Pancreas (tissue), 10 donors: ENCODE results near the gene RB1. TPM values are rescaled to one million over a fixed set of nuclear protein-coding genes. Genes with fewer than 3 reads are reported as not detected.
"Not testable (repeated sequence)": the region's sequence is repeated elsewhere in the genome, so short reads cannot be mapped to it uniquely, and the experiment has no call there.

ENCODE experiments used
- ATAC-seq, 4 donors: fragments of 200-7000 bp; cut with Tn5 transposase; one replicate each; pipeline versions ENCODE4 v1.8.0 to v1.9.1; 2020; ENCODE audit warnings: mild to moderate bottlenecking in 4 of 4, moderate library complexity in 4 of 4
- DNase-seq, 6 donors: peaks; one replicate each; pipeline ENCODE4 v3.0.0-alpha.2; 2020
- FAIRE-seq: peaks from 2 replicates; lab custom pipeline; 2012; peaks lifted over from hg19 to GRCh38; lab: Jason Lieb, UNC
- H3K27ac ChIP-seq, 4 donors: fragments of 200-600 bp; sonication (generic); 1 replicate in 3 of 4; 2 replicates in 1 of 4; pipeline versions ENCODE4 v1.5.0 to v1.8.0; 2020
- H3K27me3 ChIP-seq, 4 donors: fragments of 200-600 bp; one replicate each; pipeline ENCODE4 v1.8.0; 2021
- H3K36me3 ChIP-seq, 3 donors: fragments of 200-600 bp; sonication (generic) in 1 of 3; one replicate each; pipeline versions ENCODE4 v1.5.0 to v1.8.0; 2020 to 2021
- H3K4me1 ChIP-seq, 3 donors: fragments of 200-600 bp; one replicate each; pipeline ENCODE4 v1.8.0; 2021
- H3K4me3 ChIP-seq, 4 donors: fragments of 200-600 bp; sonication (generic) in 2 of 4; one replicate each; pipeline versions ENCODE4 v1.5.0 to v1.8.0; 2020 to 2021
- H3K9me3 ChIP-seq, 4 donors: fragments of 200-600 bp; one replicate each; pipeline ENCODE4 v1.8.0; 2021
- CTCF ChIP-seq, 4 donors: fragments of 200-600 bp; sonication (generic) in 3 of 4; IDR thresholded peaks; one replicate each; pipeline versions ENCODE4 v1.5.0 to v1.8.0; 2021; ENCODE audit warnings: antibody characterized with exemption in 4 of 4
- WGBS, 2 donors: extraction: QIAGEN DNeasy Blood & Tissue Kit; methylation state at CpG; one replicate each; pipeline ENCODE4 v1.1.7; 2013; 5-methylcytosine and 5-hydroxymethylcytosine counted together
- intact Hi-C, 3 donors: fragments of 100-400 bp; cut with DNase I; formaldehyde crosslinking; loops; one replicate each; pipeline versions ENCODE4 v1.11.1 to v1.14.2; 2022
- polyA plus RNA-seq, 2 donors: library from polyadenylated mRNA; stranded (reverse); fragments of 200-250 nt; gene quantifications; one replicate each; pipeline ENCODE4 v1.2.3, GENCODE V29; 2013
- total RNA-seq, 6 donors: library from RNA; stranded (reverse); fragmentation: NEBNext Ultra II Directional in 4 of 6; extraction: Animal tissue kit (Norgen Biotek cat#: 25700) in 4 of 6; gene quantifications; one replicate each; pipeline versions ENCODE4 v1.2.1 to v1.2.4, GENCODE V29; 2021 to 2023
- donor health status: healthy with polysubstance abuse.
- donor health status: DM: no; HTN: no; CAD: no; lungs with moderate emphysema.
- donor health status: DM: no; HTN: no; CAD: no.
- donor health status: control.
- donor health status: control.
- donor health status: Bipolar disorder and iron deficiency.
- donor health status: DM: yes; HTN: yes; CAD: no.
- donor health status: DM: no; HTN: no; CAD: no.
- donor health status: DM: no; HTN: no; CAD: no.
- donor health status: DM: yes; HTN: yes; CAD: no.

The RB1 gene
- total and polyA plus RNA-seq, 8 donors, result 5.0 to 23.0 (median 10.9) TPM

- ATAC-seq (no peak), DNase-seq (no peak), FAIRE-seq (no peak)
- intact Hi-C loops, result no loop called here
- no peak for TF ChIP-seq CTCF (IDR thresholded peaks at IDR 0.05)
- H3K4me1 ChIP-seq, result no peaks in the 10 kb centered on the region
- H3K36me3 ChIP-seq, result no peaks in the 10 kb centered on the region
- H3K9me3 ChIP-seq, result no peaks in the 10 kb centered on the region
- peak overlapping the region in 1 of 4 donors; percentile 26 for H3K4me3 ChIP-seq
- H3K27me3 ChIP-seq, result no peaks in the 10 kb centered on the region
- 81 to 87% methylated on average over 20 of the region's 20 CpGs for WGBS, 2 donors
- H3K27ac ChIP-seq, result no peak overlapping the region
Measured at GRCh38 chr13:48320399-48320790, 16.8 kb downstream of the RB1 start.

DNA sequence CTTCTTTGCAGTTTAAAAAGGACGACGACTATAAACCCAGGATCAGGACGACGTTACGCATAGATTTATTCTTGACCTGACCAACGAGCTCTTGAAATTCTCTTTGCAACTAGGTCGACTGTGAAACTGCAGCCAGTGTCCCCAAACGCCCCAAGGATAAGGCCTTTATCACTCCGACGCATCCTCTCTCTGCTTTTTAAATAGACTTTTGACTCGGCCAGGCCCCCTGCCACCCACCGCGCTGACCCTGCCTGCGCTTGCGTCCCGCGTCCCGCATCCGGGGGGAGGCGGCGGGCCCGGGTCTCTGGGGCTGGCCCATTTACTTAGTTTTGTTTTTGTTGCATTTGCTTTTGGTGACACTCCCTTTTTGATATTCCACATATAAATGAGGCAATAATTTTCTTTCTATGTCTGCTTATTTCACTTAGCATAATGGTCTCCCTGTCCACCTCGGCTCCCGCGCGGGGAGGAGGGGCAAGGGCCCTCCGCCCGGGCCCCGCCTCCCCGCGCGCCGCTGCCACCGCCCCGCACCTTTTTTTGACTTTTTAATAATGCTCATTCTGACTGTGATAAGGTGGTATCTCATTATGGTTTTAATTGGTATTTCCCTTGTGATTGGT, 17.4 kb downstream of the RB1 start:
- peak overlapping the region in 1 of 4 donors; percentile 26 for H3K4me3 ChIP-seq
- 68 to 71% methylated on average over 35 of the region's 35 CpGs for WGBS, 2 donors
- ATAC-seq, result no peak
- H3K4me1 ChIP-seq, result no peaks in the 10 kb centered on the region
- TF ChIP-seq CTCF (IDR thresholded peaks at IDR 0.05), result no peak
- H3K9me3 ChIP-seq, result no peaks in the 10 kb centered on the region
- intact Hi-C loops, result no loop called here
- FAIRE-seq, result no peak
- DNase-seq, result peak in 1 of 6 donors; percentile 49
- no peak overlapping the region for H3K27ac ChIP-seq
- no peaks in the 10 kb centered on the region for H3K36me3 ChIP-seq
- H3K27me3 ChIP-seq, result no peaks in the 10 kb centered on the region

GRCh38 chr13:48322294-48322693, 18.7 kb downstream of the RB1 start:
- no peaks in the 10 kb centered on the region for H3K27me3 ChIP-seq
- FAIRE-seq (peak; percentile 34), DNase-seq (no peak), ATAC-seq (no peak)
- no peaks in the 10 kb centered on the region for H3K4me1 ChIP-seq
- intact Hi-C loops, result no loop called here
- TF ChIP-seq CTCF (IDR thresholded peaks at IDR 0.05), result no peak
- H3K36me3 ChIP-seq, result no peaks in the 10 kb centered on the region
- H3K4me3 ChIP-seq, result no peak overlapping the region
- no peak overlapping the region for H3K27ac ChIP-seq
- H3K9me3 ChIP-seq, result no peaks in the 10 kb centered on the region

GRCh38 chr13:48333976-48334375, 30.4 kb downstream of the RB1 start:
- H3K4me1 ChIP-seq, result peaks cover 0 to 5% (median 0%) of the 10 kb centered on the region in 3 donors
- H3K27me3 ChIP-seq, result no peaks in the 10 kb centered on the region
- TF ChIP-seq CTCF (IDR thresholded peaks at IDR 0.05), result no peak
- H3K9me3 ChIP-seq, result no peaks in the 10 kb centered on the region
- no peak for FAIRE-seq
- peak in 2 of 4 donors; percentile 37 to 50 for ATAC-seq
- WGBS, 2 donors, result 66 to 79% methylated on average over 1 of the region's 1 CpG
- H3K27ac ChIP-seq, result no peak overlapping the region
- no peaks in the 10 kb centered on the region for H3K36me3 ChIP-seq
- no peak for DNase-seq
- intact Hi-C loops, result loop anchor here in 1 of 3 donors (10.0 kb wide), 1 partner anchor 251 kb away; no protein-coding TSS in a partner anchor
- no peak overlapping the region for H3K4me3 ChIP-seq

DNA sequence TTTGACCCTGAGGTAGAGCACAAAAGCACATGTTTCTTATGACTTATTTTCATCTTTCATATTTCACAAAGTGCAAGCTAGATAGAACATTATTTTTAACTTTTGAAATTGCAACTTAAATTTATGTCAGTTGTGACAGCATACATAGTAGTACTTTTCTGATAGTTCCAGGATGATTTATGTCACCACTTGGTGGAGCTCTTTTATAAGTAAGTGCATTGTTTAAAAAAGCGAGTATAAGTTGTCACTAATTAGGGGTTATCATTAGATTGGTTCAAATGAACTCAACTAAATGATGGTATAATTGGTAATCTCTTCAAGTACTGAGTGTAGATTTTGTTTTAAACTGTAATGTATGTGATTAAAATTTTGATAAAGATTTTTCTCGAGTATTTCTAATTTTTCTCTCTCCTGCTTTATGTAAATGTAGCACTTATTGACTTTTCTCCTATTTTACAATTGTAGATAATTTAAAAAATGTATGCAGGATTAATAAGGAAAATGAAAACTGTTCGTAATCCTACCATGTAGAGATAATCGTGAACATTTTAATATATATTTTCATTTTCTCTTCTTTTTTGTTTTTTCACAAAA, 31.1 kb downstream of the RB1 start:
- H3K27ac ChIP-seq, result no peak overlapping the region
- no peaks in the 10 kb centered on the region for H3K27me3 ChIP-seq
- no peaks in the 10 kb centered on the region for H3K9me3 ChIP-seq
- H3K4me1 ChIP-seq, result peaks cover 0 to 5% (median 0%) of the 10 kb centered on the region in 3 donors
- intact Hi-C loops, result loop anchor here in 1 of 3 donors (10.0 kb wide), 1 partner anchor 250 kb away; no protein-coding TSS in a partner anchor
- no peaks in the 10 kb centered on the region for H3K36me3 ChIP-seq
- FAIRE-seq (peak; percentile 92), DNase-seq (no peak), ATAC-seq (peak in 3 of 4 donors; percentile 71 to 78 (median 78))
- TF ChIP-seq CTCF (IDR thresholded peaks at IDR 0.05), result peak in 2 of 4 donors; percentile 30 to 32
- no peak overlapping the region for H3K4me3 ChIP-seq
- 51 to 61% methylated on average over 4 of the region's 4 CpGs for WGBS, 2 donors

DNA sequence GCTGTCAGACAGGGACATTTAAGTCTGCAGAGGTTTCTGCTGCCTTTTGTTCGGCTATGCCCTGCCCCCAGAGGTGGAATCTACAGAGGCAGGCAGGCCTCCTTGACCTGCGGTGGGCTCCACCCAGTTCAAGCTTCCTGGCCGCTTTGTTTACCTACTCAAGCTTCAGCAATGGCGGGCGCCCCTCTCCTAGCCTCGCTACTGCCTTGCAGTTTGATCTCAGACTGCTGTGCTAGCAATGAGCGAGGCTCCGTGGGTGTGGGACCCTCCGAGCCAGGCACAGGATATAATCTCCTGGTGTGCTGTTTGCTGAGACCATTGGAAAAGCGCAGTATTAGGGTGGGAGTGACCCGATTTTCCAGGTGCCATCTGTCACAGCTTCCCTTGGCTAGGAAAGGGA, 35.6 kb downstream of the RB1 start:
- H3K27me3 ChIP-seq, H3K27ac ChIP-seq, H3K4me3 ChIP-seq, ATAC-seq, FAIRE-seq, H3K9me3 ChIP-seq, H3K36me3 ChIP-seq, H3K4me1 ChIP-seq: not testable (repeated sequence)
- peak in 1 of 6 donors; percentile 48 for DNase-seq
- intact Hi-C loops, result loop anchor here in 1 of 3 donors (10.0 kb wide), 1 partner anchor 246 kb away; no protein-coding TSS in a partner anchor
- 94 to 96% methylated on average over 11 of the region's 11 CpGs for WGBS, 2 donors
